ENCODE data around the gene ABLIM3.

GRCh38 chr5:149282966-149283332 lies 141.7 kb downstream of the ABLIM3 start:
- TF ChIP-seq CTCF (IDR thresholded peaks at IDR 0.05) (no peak), POLR2A (IDR thresholded peaks at IDR 0.05) (no peak)

All from thyroid gland (tissue), 4 donors.